NCI-H1417 (cell line): ENCODE results near the gene TJP2.

ENCODE experiments used
- DNase-seq, 3 experiments: peaks; one replicate each; lab custom pipeline; 2025; lab: John Stamatoyannopoulos, UW

TJP2 gene

GRCh38 chr9:69191231-69191630, 17.2 kb downstream of the TJP2 start:
- no peak for DNase-seq

- DNase-seq, result no peak
Observed at GRCh38 chr9:69192214-69192613, 18.1 kb downstream of the TJP2 start.

GRCh38 chr9:69193685-69194032, 19.6 kb downstream of the TJP2 start:
- DNase-seq, result peak in 2 of 3 experiments; percentile 29 to 68

- DNase-seq, result peak in 2 of 3 experiments; percentile 44 to 69
Observed at GRCh38 chr9:69194702-69195418, 20.8 kb downstream of the TJP2 start.

GRCh38 chr9:69195668-69196067, 21.6 kb downstream of the TJP2 start:
- DNase-seq, result no peak

- DNase-seq, result no peak
Observed at GRCh38 chr9:69197687-69198086, 23.6 kb downstream of the TJP2 start.

- no peak for DNase-seq
Observed at GRCh38 chr9:69198521-69199220, 24.6 kb downstream of the TJP2 start.

GRCh38 chr9:69199769-69200470, 25.8 kb downstream of the TJP2 start:
- DNase-seq, result no peak

GRCh38 chr9:69202556-69202955, 28.5 kb downstream of the TJP2 start:
- DNase-seq, result no peak

GRCh38 chr9:69204326-69204725, 30.2 kb downstream of the TJP2 start:
- DNase-seq, result no peak

- DNase-seq, result no peak
Observed at GRCh38 chr9:69204849-69205248, 30.8 kb downstream of the TJP2 start.

GRCh38 chr9:69206047-69206446, 32.0 kb downstream of the TJP2 start:
- DNase-seq, result no peak

- no peak for DNase-seq
Observed at GRCh38 chr9:69207503-69207902, 33.4 kb downstream of the TJP2 start.

GRCh38 chr9:69211424-69212036, 37.5 kb downstream of the TJP2 start:
- no peak for DNase-seq

GRCh38 chr9:69213647-69214046, 39.6 kb downstream of the TJP2 start:
- DNase-seq, result no peak

GRCh38 chr9:69214939-69215338, 40.9 kb downstream of the TJP2 start:
- no peak for DNase-seq

- no peak for DNase-seq
Observed at GRCh38 chr9:69215774-69216485, 41.9 kb downstream of the TJP2 start.

- peak in 2 of 3 experiments; percentile 11 to 66 for DNase-seq
Observed at GRCh38 chr9:69218166-69218565, 44.1 kb downstream of the TJP2 start.

- no peak for DNase-seq
Observed at GRCh38 chr9:69221036-69221435, 47.0 kb downstream of the TJP2 start.

- no peak for DNase-seq
Observed at GRCh38 chr9:69222970-69223369, 48.9 kb downstream of the TJP2 start.

GRCh38 chr9:69223605-69224004, 49.5 kb downstream of the TJP2 start:
- peak in 2 of 3 experiments; percentile 12 to 36 for DNase-seq

GRCh38 chr9:69229367-69229766, 55.3 kb downstream of the TJP2 start:
- no peak for DNase-seq
